ENCODE results near the gene GALE. TPM values are rescaled to one million over a fixed set of nuclear protein-coding genes. Genes with fewer than 3 reads are reported as not detected.
"Not testable (repeated sequence)": the region's sequence is repeated elsewhere in the genome, so short reads cannot be mapped to it uniquely, and the experiment has no call there.

GALE gene
- 10 to 100 TPM in 3 of 4 donors, 1 to 10 TPM in 1; 7.8 to 41.0 (median 28.3) TPM for polyA plus RNA-seq (ENCODE audit: insufficient read length in 4 of 4)

GRCh38 chr1:23800400-23801337, at the start of gene GALE:
GALE (minus strand) TSS chr1:23800754; CDS start chr1:23799007, 1,747 bp downstream.
- peak; percentile 85 to 93 (median 87) for DNase-seq (ENCODE audit: low read depth in 4 of 4, low spot score in 3 of 4)

DNA sequence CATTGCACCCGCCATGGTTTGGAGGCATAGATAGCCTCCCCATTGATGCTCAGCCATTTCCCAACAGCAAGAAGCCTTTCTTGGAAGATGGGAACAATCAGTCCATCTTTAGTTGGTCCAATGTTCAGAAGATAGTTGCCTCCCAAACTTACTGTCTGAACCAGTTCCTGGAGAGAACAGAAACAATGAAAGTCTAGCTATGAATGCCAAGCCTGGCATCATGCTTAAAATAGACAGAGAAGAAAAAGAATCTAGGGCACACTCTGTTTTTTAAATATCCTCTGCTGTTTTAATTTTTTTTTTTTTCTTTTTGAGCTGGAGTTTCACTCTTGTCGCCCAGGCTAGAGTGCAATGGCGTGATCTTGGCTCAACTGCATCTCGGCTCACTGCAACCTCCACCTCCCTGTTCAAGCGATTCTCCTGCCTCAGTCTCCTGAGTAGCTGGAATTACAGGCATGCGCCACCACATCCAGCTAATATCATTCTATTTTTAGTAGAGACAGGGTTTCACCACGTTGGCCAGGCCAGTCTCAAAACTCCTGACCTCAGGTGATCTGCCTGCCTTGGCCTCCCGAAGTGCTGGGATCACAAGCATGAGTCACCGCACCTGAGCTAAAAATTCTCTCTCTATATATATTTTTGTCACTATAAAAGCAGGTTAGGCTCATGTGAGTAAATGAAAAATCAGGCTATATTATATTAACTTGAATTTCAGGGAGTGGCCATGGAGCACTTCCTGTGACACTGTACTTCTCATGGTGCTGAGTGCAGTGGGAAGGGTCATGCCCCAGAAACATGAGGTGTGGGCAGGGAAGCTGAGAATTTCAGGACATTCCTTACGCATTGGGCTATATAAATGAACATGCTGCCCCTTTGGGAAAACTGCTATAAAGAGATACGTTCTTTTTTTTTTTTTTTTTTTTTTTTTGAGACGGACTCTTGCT, 48.4 kb upstream of the GALE start:
- DNase-seq (ENCODE audit: low read depth in 4 of 4, low spot score in 3 of 4): no peak

DNA sequence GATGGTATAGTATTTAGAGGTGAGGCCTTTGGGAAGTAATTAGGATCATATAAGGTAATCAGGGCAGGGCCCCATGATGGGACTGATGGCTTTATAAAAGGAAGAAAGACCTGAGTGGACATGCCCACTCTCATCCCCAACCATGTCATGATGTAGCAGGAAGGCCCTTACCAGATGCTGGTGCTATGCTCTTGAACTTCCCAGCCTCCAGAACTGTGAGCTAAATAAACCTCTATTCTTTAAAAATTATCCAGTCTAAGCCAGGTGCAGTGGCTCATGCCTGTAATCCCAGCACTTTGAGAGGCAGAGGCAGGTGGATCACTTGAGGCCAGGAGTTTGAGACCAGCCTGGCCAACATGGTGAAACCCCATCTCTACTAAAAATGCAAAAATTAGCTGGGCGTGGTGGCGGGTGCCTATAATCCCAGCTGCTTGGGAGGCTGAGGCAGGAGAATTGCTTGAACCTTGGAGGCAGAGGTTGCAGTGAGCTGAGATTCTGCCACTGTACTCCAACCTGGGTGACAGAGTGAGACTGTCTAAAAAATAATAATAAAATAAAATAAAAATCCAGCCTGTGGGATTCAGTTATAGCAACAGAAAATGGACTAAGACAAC, 47.0 kb upstream of the GALE start:
- DNase-seq (ENCODE audit: low read depth in 4 of 4, low spot score in 3 of 4): not testable (repeated sequence)

GRCh38 chr1:23845163-23845562, 44.6 kb upstream of the GALE start:
- no peak for DNase-seq (ENCODE audit: low read depth in 4 of 4, low spot score in 3 of 4)

GRCh38 chr1:23843644-23844043, 43.1 kb upstream of the GALE start:
- no peak for DNase-seq (ENCODE audit: low read depth in 4 of 4, low spot score in 3 of 4)

DNA sequence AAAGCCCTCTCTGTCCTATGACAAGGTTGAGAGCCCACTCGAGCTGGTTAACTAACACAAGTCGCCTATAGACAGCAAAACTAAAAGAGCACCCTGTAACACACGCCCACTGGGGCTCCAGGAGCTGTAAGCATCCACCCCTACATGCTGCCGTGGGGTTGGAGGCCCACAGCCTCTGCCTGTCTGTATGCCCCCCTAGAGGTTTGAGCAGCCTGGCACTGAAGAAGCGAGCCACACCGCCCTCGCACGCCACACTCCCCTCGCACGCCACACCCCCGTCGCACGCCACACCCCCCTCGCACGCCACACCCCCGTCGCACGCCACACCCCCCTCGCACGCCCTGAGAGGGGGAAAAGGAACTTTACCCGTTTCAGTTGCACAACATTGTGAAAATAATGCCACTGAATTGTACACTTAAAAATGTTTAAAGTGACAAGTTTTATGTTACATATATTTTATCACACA, 37.9 kb upstream of the GALE start:
- peak in 1 of 4 donors; percentile 29 for DNase-seq (ENCODE audit: low read depth in 4 of 4, low spot score in 3 of 4)

DNA sequence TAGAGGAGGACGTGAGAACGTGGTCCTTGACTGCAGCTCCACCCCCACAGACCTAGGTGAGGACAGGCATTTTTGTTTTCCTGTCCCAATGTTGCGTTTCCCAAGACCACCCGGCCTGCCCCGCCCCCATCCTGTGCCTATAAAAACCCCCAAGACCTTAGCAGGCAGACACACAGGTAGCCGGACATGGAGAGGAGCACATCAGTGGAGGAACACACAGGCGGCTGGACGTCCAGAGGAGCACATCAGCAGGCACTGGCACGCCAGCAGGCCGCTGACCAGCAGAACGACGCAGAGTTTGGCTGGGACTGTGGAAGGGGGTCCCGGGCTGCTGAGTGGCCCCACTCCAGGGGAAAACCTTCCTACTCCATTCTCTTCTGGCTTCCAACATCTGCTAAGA, 37.4 kb upstream of the GALE start:
- no peak for DNase-seq (ENCODE audit: low read depth in 4 of 4, low spot score in 3 of 4)

DNA sequence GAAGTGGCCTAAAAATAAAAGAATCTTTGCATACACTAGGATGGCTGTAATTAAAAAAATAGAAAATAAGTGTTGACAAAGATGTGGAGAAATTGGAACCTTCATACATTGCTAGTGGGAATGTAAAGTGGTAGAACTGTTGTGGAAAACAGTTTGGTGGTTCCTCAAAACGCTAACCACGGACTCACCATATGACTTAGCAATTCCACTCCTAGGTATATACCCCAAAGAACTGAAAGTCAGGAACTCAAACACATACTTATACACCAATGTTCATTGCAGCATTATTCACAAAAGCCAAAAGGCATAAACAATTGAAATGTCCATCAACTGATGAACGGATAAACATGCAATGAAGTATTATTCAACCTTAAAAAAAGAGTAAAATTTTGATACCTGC, 35.5 kb upstream of the GALE start:
- no peak for DNase-seq (ENCODE audit: low read depth in 4 of 4, low spot score in 3 of 4)

- DNase-seq (ENCODE audit: low read depth in 4 of 4, low spot score in 3 of 4): not testable (repeated sequence)
Measured at GRCh38 chr1:23834156-23834555, 33.6 kb upstream of the GALE start.

DNA sequence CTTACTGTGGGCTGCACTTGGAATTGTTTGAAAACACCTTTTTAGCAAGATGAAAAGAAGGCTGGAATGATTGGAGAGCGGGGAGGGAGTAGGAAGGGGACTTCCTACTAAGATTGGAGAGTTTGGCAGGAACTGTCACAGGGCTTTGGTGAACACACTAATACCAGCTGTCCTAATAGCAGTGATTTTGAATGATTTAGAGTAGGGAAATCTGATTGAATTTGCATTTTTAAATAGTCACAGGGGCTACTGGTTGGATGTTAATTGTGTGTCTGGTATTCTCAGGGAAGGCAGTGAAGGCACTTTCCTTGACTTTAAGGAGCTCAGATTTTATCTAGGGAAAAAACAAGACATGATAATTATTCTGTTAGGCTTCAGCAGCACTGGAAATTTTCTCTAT, 27.2 kb upstream of the GALE start:
- no peak for DNase-seq (ENCODE audit: low read depth in 4 of 4, low spot score in 3 of 4)

- not testable (repeated sequence) for DNase-seq (ENCODE audit: low read depth in 4 of 4, low spot score in 3 of 4)
Measured at GRCh38 chr1:23826590-23826989, 26.0 kb upstream of the GALE start.

DNA sequence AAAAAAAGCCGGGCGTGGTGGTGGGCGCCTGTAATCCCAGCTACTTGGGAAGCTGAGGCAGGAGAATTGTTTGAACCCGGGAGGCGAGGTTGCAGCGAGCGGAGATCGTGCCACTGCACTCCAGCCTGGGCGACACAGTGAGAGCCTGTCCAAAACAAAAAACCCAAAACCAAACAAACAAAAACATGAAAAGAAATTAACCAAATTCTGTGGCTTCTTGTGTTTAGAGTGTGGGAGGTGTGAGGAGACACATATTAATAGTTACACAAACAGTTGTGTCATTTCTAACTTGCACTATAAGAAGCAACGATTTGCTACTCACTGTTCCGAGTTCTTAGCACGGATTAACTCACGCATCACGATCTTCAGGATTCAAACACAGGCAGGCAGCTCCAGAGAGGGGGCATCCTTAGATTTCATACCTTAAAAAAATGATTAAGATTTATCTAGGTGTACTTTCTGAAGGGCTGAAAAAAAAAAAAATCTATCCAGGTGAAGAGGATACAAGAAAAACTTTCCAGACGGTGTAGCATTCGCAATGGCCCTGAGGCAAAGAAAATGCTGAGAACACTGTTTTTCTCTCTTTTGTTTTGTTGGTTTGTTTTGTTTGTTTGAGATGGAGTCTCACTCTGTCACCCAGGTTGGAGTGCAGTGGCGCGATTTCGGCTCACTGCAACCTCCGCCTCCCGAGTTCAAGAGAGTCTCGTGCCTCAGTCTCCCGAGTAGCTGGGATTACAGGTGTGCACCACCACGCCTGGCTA, 25.4 kb upstream of the GALE start:
- DNase-seq (ENCODE audit: low read depth in 4 of 4, low spot score in 3 of 4): no peak

GRCh38 chr1:23825076-23825761, 24.7 kb upstream of the GALE start, which contains the start of gene HMGCL:
HMGCL (minus strand) TSS chr1:23825429; CDS start chr1:23825415, 14 bp downstream.
- peak; percentile 79 to 85 (median 82) for DNase-seq (ENCODE audit: low read depth in 4 of 4, low spot score in 3 of 4)

DNA sequence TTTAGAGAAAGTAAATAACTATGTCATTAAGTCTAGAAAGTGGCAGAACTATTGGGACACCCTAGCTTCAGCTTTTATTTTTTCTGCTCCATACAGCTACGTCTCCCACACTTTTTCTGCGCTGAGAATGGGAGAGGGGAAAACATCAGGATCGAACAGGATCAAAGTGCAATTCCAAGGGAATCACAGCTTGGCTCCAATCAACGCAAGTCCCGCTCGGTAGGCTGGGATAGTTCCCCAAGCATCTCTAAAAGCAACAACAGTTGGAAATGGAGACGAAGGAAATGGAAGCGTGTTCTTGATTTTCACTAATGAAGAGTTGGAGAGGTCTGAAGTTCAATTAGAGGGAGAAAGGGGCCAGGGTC, 24.1 kb upstream of the GALE start:
- no peak for DNase-seq (ENCODE audit: low read depth in 4 of 4, low spot score in 3 of 4)

DNA sequence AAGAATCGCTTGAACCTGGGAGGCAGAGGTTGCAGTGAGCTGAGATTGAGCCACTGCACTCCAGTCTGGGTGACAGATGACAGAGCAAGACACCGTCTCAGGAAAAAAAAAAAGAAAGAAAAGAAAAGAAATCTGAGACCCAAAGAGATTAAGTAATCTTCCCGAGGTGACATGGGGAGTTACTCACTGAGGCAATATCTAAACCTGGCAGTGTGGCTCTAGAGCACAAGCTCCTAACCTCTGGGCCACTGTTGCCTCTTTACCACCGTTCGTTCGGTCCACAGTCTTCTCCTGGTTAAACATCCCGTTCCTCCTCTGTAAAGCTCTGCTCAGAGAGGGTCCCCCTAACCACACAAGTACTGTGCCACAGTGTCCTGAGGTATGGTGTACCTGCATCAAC, 23.2 kb upstream of the GALE start:
- no peak for DNase-seq (ENCODE audit: low read depth in 4 of 4, low spot score in 3 of 4)

DNA sequence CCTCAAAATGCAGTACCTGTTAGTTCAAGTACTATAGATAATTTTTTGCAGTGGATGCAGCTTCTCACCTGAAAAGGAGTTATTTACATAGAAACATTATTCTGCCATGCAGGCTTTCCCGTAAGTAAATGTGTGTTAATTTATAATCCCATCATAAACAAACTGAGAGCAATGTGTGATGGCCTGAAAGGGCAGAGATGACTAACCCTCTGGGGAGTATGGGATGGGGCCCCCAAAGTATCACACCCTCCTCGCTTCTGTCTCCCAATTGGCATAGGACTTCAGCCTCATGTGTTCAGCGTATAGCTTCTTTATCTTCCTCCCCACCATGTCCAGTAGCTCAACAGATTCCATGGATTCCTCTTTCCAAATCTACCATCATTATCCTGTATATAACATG, 17.1 kb upstream of the GALE start:
- no peak for DNase-seq (ENCODE audit: low read depth in 4 of 4, low spot score in 3 of 4)

DNA sequence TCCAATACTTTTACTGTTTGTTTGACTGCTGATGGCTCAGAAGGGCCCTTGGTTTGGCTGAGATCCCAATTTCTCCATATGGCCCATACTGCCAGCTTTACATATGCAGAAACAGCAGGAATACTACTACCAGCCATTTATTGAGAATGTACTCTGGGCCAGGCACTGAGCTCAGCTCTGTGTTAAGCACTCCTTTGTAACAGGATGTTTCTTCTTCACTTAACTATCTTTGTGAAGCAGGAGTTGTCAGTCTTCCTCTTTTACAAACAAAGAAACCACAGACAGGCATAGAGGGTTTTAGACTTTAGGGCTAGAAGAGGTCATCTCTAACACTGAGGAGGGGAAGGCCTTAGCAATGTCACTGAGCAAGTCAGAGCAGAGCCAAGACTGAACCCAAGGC, 16.4 kb upstream of the GALE start:
- DNase-seq (ENCODE audit: low read depth in 4 of 4, low spot score in 3 of 4): no peak

GRCh38 chr1:23816361-23816760, 15.8 kb upstream of the GALE start:
- DNase-seq (ENCODE audit: low read depth in 4 of 4, low spot score in 3 of 4): no peak

GRCh38 chr1:23814016-23814415, 13.5 kb upstream of the GALE start:
- no peak for DNase-seq (ENCODE audit: low read depth in 4 of 4, low spot score in 3 of 4)

All from left renal pelvis (tissue), 4 donors.